ENCODE results near the gene FXYD6. TPM values are rescaled to one million over a fixed set of nuclear protein-coding genes. Genes with fewer than 3 reads are reported as not detected.
"Not testable (repeated sequence)": the region's sequence is repeated elsewhere in the genome, so short reads cannot be mapped to it uniquely, and the experiment has no call there.

Gene FXYD6
- polyA plus RNA-seq, 1 donor = 227 TPM

GRCh38 chr11:117868815-117869561 lies 7.5 kb downstream of the FXYD6 start:
- no peak for DNase-seq

- DNase-seq = no peak
Measured at GRCh38 chr11:117868088-117868487, 8.4 kb downstream of the FXYD6 start.

GRCh38 chr11:117866526-117866925 lies 9.9 kb downstream of the FXYD6 start:
- no peak for DNase-seq

GRCh38 chr11:117865546-117865945 lies 10.9 kb downstream of the FXYD6 start:
- DNase-seq = not testable (repeated sequence)

GRCh38 chr11:117863383-117863782 lies 13.1 kb downstream of the FXYD6 start:
- no peak for DNase-seq

GRCh38 chr11:117862753-117863152 lies 13.7 kb downstream of the FXYD6 start:
- no peak for DNase-seq

GRCh38 chr11:117862019-117862725 lies 14.3 kb downstream of the FXYD6 start:
- no peak for DNase-seq

- DNase-seq = peak; percentile 63
Measured at GRCh38 chr11:117861151-117862018, 15.1 kb downstream of the FXYD6 start.

- no peak for DNase-seq
Measured at GRCh38 chr11:117860139-117860538, 16.3 kb downstream of the FXYD6 start.

- no peak for DNase-seq
Measured at GRCh38 chr11:117859488-117860112, 16.9 kb downstream of the FXYD6 start.

GRCh38 chr11:117859061-117859460 lies 17.4 kb downstream of the FXYD6 start:
- DNase-seq = no peak

GRCh38 chr11:117857734-117858414 lies 18.6 kb downstream of the FXYD6 start:
- no peak for DNase-seq

GRCh38 chr11:117855912-117856651 lies 20.4 kb downstream of the FXYD6 start:
- DNase-seq = no peak

- DNase-seq = no peak
Measured at GRCh38 chr11:117855186-117855845, 21.1 kb downstream of the FXYD6 start.

GRCh38 chr11:117852309-117852708 lies 24.1 kb downstream of the FXYD6 start:
- DNase-seq = no peak

- no peak for DNase-seq
Measured at GRCh38 chr11:117851852-117852251, 24.6 kb downstream of the FXYD6 start.

GRCh38 chr11:117851106-117851505 lies 25.4 kb downstream of the FXYD6 start:
- DNase-seq = no peak

GRCh38 chr11:117849781-117850414 lies 26.6 kb downstream of the FXYD6 start:
- no peak for DNase-seq

- DNase-seq = peak; percentile 74
Measured at GRCh38 chr11:117843666-117844484, 32.6 kb downstream of the FXYD6 start.

Data from hindlimb muscle (tissue), 1 donor.